ENCODE measurements around the gene ZNF646.

ZNF646 gene

GRCh38 chr16:31067342-31067741 is 6.9 kb upstream of the ZNF646 start:
- no peak for DNase-seq

- DNase-seq, result no peak
Observed at GRCh38 chr16:31071861-31072260, 2.4 kb upstream of the ZNF646 start.

GRCh38 chr16:31072540-31073141 is 1.6 kb upstream of the ZNF646 start:
- DNase-seq, result no peak

GRCh38 chr16:31073142-31073969 is 866 bp upstream of the ZNF646 start:
- peak; percentile 79 for DNase-seq

GRCh38 chr16:31074814-31075183 is 577 bp downstream of the ZNF646 start:
- no peak for DNase-seq

GRCh38 chr16:31076319-31076718 is 2.1 kb downstream of the ZNF646 start:
- no peak for DNase-seq

- DNase-seq, result no peak
Observed at GRCh38 chr16:31077024-31077423, 2.8 kb downstream of the ZNF646 start.

- DNase-seq, result no peak
Observed at GRCh38 chr16:31077592-31078396, 3.6 kb downstream of the ZNF646 start.

GRCh38 chr16:31078597-31079341 is 4.5 kb downstream of the ZNF646 start:
- DNase-seq, result no peak

GRCh38 chr16:31079342-31079944 is 5.2 kb downstream of the ZNF646 start:
- DNase-seq, result no peak

- no peak for DNase-seq
Observed at GRCh38 chr16:31080035-31080629, 5.9 kb downstream of the ZNF646 start.

- DNase-seq, result no peak
Observed at GRCh38 chr16:31080756-31081419, 6.7 kb downstream of the ZNF646 start.

- DNase-seq, result no peak
Observed at GRCh38 chr16:31081428-31082351, 7.5 kb downstream of the ZNF646 start.

- no peak for DNase-seq
Observed at GRCh38 chr16:31082368-31083045, 8.3 kb downstream of the ZNF646 start.

- no peak for DNase-seq
Observed at GRCh38 chr16:31083081-31083480, 8.9 kb downstream of the ZNF646 start.

- no peak for DNase-seq
Observed at GRCh38 chr16:31083556-31083955, 9.3 kb downstream of the ZNF646 start.

GRCh38 chr16:31083981-31084380 is 9.8 kb downstream of the ZNF646 start:
- no peak for DNase-seq

GRCh38 chr16:31084584-31085302 is 10.5 kb downstream of the ZNF646 start:
- no peak for DNase-seq

- DNase-seq, result no peak
Observed at GRCh38 chr16:31085411-31085810, 11.2 kb downstream of the ZNF646 start.
